ENCODE data around the gene NGDN.
"Not testable (repeated sequence)": the region's sequence is repeated elsewhere in the genome, so short reads cannot be mapped to it uniquely, and the experiment has no call there.

The NGDN gene

GRCh38 chr14:23425169-23425568 is 44.3 kb upstream of the NGDN start:
- ChIA-PET CTCF (no interaction called here), POLR2A (no interaction called here)
- Histone ChIP-seq H3K4me3 (ENCODE audit: low read depth, low read length) (no peak overlapping the region), H3K9me3 (ENCODE audit: control insufficient read depth, insufficient read depth, low read depth, low read length) (no peaks in the 10 kb centered on the region), H3K36me3 (ENCODE audit: control insufficient read depth in 2 of 2, insufficient read depth in 1 of 2, low read length in 2 of 2) (no peaks in the 10 kb centered on the region), H3K27ac (ENCODE audit: extremely low read depth, low read depth, low read length) (no peak overlapping the region), H3K4me1 (ENCODE audit: control insufficient read depth, insufficient read depth, low read length) (no peaks in the 10 kb centered on the region)
- TF ChIP-seq ZBTB17 (tag by site-specific recombination; IDR thresholded peaks at IDR 0.05), result no peak

GRCh38 chr14:23425798-23426197 is 43.7 kb upstream of the NGDN start:
- H3K4me3 ChIP-seq (ENCODE audit: low read depth, low read length); POLR2A ChIA-PET; H3K27ac ChIP-seq (ENCODE audit: extremely low read depth, low read depth, low read length); H3K9me3 ChIP-seq (ENCODE audit: control insufficient read depth, insufficient read depth, low read depth, low read length); H3K4me1 ChIP-seq (ENCODE audit: control insufficient read depth, insufficient read depth, low read length); H3K36me3 ChIP-seq (ENCODE audit: control insufficient read depth in 2 of 2, insufficient read depth in 1 of 2, low read length in 2 of 2): not testable (repeated sequence)
- CTCF ChIA-PET, result interaction anchor here (0.6 to 1.4 kb wide), 2 partner anchors 30 to 46 kb away, joined by 4 to 5 read pairs; no protein-coding TSS in a partner anchor

- no peaks in the 10 kb centered on the region for H3K36me3 ChIP-seq (ENCODE audit: control insufficient read depth in 2 of 2, insufficient read depth in 1 of 2, low read length in 2 of 2)
- CTCF ChIA-PET, result no interaction called here
- H3K27ac ChIP-seq (ENCODE audit: extremely low read depth, low read depth, low read length), result no peak overlapping the region
- no peaks in the 10 kb centered on the region for H3K9me3 ChIP-seq (ENCODE audit: control insufficient read depth, insufficient read depth, low read depth, low read length)
- no peak overlapping the region for H3K4me3 ChIP-seq (ENCODE audit: low read depth, low read length)
- TF ChIP-seq ZNF132 (tag by site-specific recombination; IDR thresholded peaks at IDR 0.05; ENCODE audit: borderline replicate concordance) (no peak), ZSCAN4 (tag by site-specific recombination; IDR thresholded peaks at IDR 0.05) (no peak), ZNF785 (tag by site-specific recombination; IDR thresholded peaks at IDR 0.05) (no peak)
- POLR2A ChIA-PET, result no interaction called here
- H3K4me1 ChIP-seq (ENCODE audit: control insufficient read depth, insufficient read depth, low read length), result no peaks in the 10 kb centered on the region
These were observed 40.6 kb upstream of the NGDN start for GRCh38 chr14:23428686-23429495.

DNA sequence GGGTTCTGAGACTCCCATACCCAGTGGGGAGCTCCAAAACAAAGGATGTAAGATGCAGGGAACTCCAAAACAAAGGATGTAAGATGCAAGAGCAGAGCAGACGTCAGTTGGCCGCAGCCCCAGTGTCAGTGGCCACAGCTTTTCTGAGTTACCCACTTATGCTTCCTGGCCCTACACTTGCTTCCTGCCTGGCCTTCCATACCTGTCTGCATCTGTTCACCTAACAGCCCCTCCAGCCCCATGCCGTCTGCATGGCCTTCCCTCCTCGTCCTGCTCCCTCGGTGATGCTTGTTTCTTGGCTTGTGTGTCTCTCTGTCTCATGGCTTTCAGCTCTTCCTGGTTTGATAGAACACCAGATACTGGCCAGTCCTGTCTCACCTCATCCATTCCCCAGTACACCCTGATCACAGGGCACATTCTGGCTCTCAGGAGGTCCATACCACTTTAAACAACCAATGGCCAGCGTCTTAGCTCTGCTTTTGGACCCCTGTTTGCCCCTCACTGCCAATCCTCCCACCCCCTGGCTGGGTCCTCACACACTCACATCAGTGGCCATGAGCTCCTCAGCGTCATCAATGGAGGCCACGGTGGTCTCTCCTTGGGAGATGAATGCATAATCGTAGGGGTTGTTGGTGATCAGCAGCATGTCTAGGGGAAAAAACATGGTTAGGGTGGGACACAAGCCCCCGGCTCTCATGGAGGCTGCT is 39.3 kb upstream of the NGDN start:
- no peaks in the 10 kb centered on the region for H3K4me1 ChIP-seq (ENCODE audit: control insufficient read depth, insufficient read depth, low read length)
- CTCF ChIA-PET, result no interaction called here
- no peak overlapping the region for H3K4me3 ChIP-seq (ENCODE audit: low read depth, low read length)
- no peak overlapping the region for H3K27ac ChIP-seq (ENCODE audit: extremely low read depth, low read depth, low read length)
- H3K9me3 ChIP-seq (ENCODE audit: control insufficient read depth, insufficient read depth, low read depth, low read length), result no peaks in the 10 kb centered on the region
- POLR2A ChIA-PET, result no interaction called here
- no peak for TF ChIP-seq KLF1 (tag by site-specific recombination; IDR thresholded peaks at IDR 0.05)
- TF ChIP-seq ZNF366 (tag by site-specific recombination; conservative IDR thresholded peaks at IDR 0.05), result no peak
- TF ChIP-seq ZSCAN16 (tag by site-specific recombination; IDR thresholded peaks at IDR 0.05), result no peak
- no peak for TF ChIP-seq ZNF660 (tag by site-specific recombination; IDR thresholded peaks at IDR 0.05)
- no peak for TF ChIP-seq PATZ1 (tag by site-specific recombination; IDR thresholded peaks at IDR 0.05)
- no peak for TF ChIP-seq RBAK (tag by site-specific recombination; IDR thresholded peaks at IDR 0.05)
- TF ChIP-seq AEBP2 (tag by site-specific recombination; IDR thresholded peaks at IDR 0.05; ENCODE audit: borderline replicate concordance), result no peak
- TF ChIP-seq ZNF707 (tag by site-specific recombination; IDR thresholded peaks at IDR 0.05), result no peak
- TF ChIP-seq GLI4 (tag by site-specific recombination; IDR thresholded peaks at IDR 0.05), result no peak
- no peak for TF ChIP-seq ZNF544 (tag by site-specific recombination; IDR thresholded peaks at IDR 0.05)
- no peak for TF ChIP-seq ZNF2 (tag by site-specific recombination; IDR thresholded peaks at IDR 0.05)
- TF ChIP-seq ZNF549 (tag by site-specific recombination; IDR thresholded peaks at IDR 0.05), result no peak
- TF ChIP-seq BCL11B (tag by site-specific recombination; IDR thresholded peaks at IDR 0.05; ENCODE audit: low read depth), result no peak
- TF ChIP-seq ZNF701 (tag by site-specific recombination; IDR thresholded peaks at IDR 0.05), result no peak
- no peak for TF ChIP-seq ZNF624 (tag by site-specific recombination; IDR thresholded peaks at IDR 0.05)
- no peak for TF ChIP-seq ZNF10 (tag by site-specific recombination; IDR thresholded peaks at IDR 0.05)
- no peak for TF ChIP-seq ZNF341 (tag by site-specific recombination; IDR thresholded peaks at IDR 0.05; ENCODE audit: low read depth)
- no peak for TF ChIP-seq ZNF600 (tag by site-specific recombination; IDR thresholded peaks at IDR 0.05)
- TF ChIP-seq ZNF239 (tag by site-specific recombination; IDR thresholded peaks at IDR 0.05), result no peak
- no peak for TF ChIP-seq IKZF3 (tag by site-specific recombination; IDR thresholded peaks at IDR 0.05)
- H3K36me3 ChIP-seq (ENCODE audit: control insufficient read depth in 2 of 2, insufficient read depth in 1 of 2, low read length in 2 of 2), result no peaks in the 10 kb centered on the region
